NCI-H2107 (cell line): ENCODE results near the gene PNPLA7.
"Not testable (repeated sequence)": the region's sequence is repeated elsewhere in the genome, so short reads cannot be mapped to it uniquely, and the experiment has no call there.

ENCODE experiments used
- DNase-seq: peaks from one replicate; lab custom pipeline; 2025; lab: John Stamatoyannopoulos, UW

PNPLA7 gene

GRCh38 chr9:137550231-137550621 lies at the start of gene PNPLA7:
PNPLA7 (minus strand) TSS chr9:137550402; CDS start chr9:137550197, 205 bp downstream.
- peak; percentile 82 for DNase-seq

DNA sequence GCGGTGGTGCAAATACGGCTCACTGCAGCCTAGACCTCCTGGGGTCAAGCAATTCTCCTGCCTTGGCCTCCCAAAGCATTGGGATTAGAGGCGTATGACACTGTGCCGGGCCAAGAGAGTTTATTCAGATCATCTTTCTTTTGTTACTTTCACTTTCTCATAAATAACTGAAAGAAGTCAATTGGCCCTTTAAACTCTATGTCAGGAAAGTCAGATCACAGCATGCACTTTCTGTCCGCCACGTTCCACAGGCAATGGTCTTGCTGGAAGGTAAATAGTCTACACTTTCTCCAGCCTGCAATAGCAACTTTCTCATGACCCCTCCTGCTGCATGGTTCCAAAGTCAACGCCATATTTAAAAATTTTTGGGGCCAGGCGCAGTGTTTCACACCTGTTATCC lies 48.7 kb upstream of the PNPLA7 start:
- no peak for DNase-seq

GRCh38 chr9:137596577-137596976 lies 46.4 kb upstream of the PNPLA7 start:
- not testable (repeated sequence) for DNase-seq

- DNase-seq: peak; percentile 63
Observed at GRCh38 chr9:137593176-137593575, 43.0 kb upstream of the PNPLA7 start.

DNA sequence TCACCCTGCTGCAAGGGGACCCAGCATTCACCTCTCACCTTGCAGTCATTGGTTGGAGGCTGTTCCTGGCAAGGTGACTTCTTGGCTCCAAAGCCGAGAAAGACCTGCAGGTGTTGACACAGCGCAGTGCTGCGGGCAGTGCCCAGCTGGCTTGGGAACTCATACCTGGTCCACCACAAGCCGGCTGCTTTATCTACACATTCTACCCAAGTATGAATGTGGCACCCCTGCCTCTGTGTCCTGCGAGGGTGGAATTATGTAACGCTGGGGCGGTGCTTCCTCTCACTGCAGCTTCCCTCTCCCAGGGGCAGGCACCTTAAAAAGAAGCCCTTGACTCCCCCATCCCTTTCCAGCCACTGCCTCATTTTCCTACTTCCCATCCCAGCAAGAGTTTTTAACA lies 42.6 kb upstream of the PNPLA7 start:
- no peak for DNase-seq

DNA sequence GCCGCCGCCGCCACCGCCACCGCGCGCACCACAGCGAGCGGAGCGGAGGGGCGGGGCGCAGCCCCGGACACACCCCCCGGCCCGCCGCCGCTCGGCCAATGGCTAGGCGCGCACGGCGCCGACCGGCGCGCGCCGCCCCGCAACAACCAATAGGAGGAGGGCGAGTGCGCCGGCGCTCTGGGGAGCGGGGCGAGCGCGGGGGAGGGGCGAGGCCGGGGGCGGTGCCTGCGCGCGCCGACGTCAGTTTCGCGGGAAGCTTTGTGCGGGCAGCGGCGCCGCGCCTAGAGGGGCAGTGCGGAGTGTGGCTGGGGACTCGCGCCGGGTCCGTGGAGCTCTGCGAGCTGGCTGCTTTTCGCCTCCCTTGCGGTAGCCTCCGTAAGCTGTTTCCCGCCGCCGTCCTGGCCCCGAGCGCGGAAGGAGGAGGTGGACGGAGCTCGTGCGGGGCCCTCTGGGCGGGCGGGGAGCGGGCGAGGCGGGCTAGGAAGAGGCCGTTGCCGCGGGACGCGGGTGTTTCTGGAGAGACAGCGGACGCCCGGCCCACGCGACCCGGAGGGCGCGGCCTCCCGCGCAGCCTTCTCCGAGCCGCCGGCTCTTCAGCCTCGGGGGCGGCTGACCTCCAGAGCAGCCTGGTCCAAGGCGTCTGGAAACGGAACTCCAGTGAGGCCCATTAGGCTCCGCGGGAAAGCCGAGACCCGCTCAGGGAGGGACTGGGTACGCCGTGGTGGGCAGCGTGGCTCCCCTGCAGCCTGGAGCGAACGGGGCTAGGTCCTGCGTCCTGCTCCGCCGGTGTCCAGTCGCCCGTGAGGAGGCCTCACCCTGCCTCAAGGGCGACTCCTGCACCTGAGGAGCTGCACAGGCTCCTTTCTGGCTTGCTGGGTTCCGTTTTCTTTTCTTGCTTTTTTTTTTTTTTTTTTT lies 40.5 kb upstream of the PNPLA7 start, which contains the start of gene ZMYND19:
TSS of gene ZMYND19 (minus strand) at position 44 of the 915 bp plus-strand sequence. CDS start 249 bp downstream, outside the sequence.
- peak; percentile 78 for DNase-seq

DNA sequence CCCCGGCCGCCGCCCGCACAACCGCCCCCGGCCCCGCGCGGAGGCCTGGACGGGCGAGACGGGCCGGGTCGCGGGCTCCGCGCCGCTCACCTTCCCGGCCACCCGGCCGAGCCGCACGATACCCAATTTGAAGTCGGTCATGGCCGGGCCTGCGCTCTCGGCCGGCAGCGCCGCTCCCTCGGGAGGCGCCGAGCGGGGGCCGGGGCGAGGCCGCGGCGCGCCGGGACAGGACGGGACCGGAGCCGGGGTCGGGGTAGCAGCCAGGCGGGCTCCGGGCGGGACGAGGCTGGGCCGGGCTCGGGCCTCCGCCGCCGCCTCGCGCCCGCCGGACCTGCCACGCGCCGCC lies 39.9 kb upstream of the PNPLA7 start:
- no peak for DNase-seq

DNA sequence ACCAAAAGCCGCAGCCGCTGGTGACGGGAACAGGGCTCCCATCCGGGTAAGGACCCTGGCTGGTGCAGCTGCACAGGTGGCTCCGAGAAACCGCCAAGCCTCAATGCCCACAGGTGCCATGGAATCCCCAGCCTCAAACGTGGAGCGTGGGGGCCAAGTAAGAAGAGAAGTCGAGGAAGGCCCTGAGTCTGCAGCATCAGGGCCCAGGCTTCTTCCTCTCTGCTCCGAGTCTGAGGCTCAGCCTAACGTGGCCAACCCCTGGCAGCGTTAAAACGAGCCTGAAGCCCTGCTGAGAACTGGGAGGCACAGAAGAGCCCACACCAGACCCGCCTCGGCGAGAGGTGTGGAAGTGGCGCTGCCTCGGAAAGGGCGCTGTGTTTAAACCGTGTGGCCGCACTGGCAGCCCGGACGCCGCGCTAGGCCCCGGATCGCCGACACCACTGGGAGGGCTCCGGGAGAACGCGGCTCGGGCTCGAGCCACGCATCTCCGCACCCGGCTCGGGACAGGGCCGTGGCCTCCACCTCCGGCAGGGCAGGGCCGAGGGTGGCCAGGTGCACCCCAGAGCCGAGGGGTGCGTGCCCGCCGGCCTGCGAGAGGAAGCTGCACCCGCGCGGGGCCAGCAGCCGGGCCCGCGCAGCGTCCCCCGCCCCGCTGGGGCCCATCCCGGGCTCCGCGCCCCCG lies 39.4 kb upstream of the PNPLA7 start:
- no peak for DNase-seq

GRCh38 chr9:137588891-137589290 lies 38.7 kb upstream of the PNPLA7 start:
- DNase-seq: no peak

DNA sequence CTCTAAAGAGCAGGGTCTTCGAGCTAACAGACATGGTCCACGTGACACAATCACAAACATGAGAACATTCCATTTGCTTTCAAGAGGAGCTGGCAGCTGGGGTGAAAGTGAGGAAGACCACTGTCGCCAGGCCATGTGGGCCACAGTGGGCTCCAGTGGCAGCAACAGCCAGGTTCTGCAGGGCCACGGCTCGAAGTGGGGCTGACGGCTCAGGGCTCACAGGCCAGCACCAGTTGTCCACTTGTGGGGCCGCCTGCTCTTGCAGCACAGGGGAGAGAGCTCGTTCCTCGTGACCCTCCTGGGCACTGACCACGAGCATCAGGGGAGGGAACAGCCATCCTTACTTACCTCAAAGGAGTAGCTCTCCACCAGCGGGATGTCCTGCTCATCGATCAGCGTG lies 38.1 kb upstream of the PNPLA7 start:
- DNase-seq: no peak

GRCh38 chr9:137586854-137587253 lies 36.7 kb upstream of the PNPLA7 start:
- no peak for DNase-seq

DNA sequence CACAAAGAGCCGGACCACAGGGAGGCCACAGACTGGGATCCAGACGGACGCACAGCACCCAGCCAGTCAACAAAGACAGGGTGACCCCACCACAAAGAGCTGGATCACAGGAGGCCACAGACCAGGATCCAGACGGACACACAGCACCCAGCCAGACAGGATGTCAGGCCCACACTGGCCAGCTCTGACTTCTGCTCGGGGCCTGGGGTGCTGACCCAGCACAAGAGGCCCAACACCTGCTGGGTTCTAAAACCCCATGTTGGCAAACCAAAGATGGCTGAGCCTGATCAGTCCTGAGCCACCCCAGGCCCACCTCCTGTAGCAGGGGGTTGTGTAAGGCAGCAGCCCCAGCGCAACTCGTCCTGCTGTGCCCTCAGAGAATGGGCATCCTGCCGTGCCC lies 33.8 kb upstream of the PNPLA7 start:
- no peak for DNase-seq

- DNase-seq: no peak
Observed at GRCh38 chr9:137583347-137583746, 33.1 kb upstream of the PNPLA7 start.

- no peak for DNase-seq
Observed at GRCh38 chr9:137582286-137582860, 32.2 kb upstream of the PNPLA7 start.

GRCh38 chr9:137581361-137582285 lies 31.4 kb upstream of the PNPLA7 start:
- no peak for DNase-seq

GRCh38 chr9:137580954-137581322 lies 30.7 kb upstream of the PNPLA7 start:
- no peak for DNase-seq

DNA sequence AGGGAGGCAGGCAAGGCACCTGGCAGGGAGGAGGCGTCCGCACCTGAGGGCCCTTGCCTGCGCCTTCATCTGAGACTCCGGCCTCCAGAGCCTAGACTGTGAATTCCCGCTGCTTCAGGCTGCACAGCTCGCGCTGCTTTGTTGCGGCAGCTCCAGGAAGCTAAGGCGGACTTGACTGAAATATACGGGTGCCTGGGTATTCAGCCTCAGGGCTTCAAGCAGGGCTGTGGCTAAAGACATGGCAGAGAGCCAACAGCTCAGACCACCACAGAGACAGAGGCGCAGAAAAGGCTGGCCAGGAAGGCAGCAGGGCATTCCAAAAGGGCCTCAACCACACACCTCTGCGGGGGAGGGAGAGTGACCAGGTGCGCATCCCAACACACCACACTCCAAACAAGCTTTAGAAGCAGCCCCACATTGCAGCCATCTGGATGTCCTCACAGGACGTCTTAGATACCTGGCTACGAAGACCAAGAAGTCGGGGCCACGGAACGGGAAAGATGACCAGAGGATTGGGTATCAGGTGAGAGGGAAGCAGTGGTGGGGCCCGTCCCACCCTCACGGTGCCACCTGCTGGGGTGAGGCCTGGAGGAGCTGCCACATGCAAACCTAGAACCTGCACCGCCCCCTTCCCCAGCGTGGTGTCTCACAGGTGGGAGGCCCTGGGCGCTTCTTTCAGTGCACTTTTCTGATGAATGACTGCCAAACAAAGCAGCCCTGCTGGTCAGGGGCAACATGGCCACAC lies 30.2 kb upstream of the PNPLA7 start:
- DNase-seq: no peak

- no peak for DNase-seq
Observed at GRCh38 chr9:137579259-137579604, 29.0 kb upstream of the PNPLA7 start.

GRCh38 chr9:137578518-137579258 lies 28.5 kb upstream of the PNPLA7 start, which contains the start of gene DPH7:
DPH7 (minus strand) TSS chr9:137578925; CDS start chr9:137578777, 148 bp downstream.
- peak; percentile 87 for DNase-seq

DNA sequence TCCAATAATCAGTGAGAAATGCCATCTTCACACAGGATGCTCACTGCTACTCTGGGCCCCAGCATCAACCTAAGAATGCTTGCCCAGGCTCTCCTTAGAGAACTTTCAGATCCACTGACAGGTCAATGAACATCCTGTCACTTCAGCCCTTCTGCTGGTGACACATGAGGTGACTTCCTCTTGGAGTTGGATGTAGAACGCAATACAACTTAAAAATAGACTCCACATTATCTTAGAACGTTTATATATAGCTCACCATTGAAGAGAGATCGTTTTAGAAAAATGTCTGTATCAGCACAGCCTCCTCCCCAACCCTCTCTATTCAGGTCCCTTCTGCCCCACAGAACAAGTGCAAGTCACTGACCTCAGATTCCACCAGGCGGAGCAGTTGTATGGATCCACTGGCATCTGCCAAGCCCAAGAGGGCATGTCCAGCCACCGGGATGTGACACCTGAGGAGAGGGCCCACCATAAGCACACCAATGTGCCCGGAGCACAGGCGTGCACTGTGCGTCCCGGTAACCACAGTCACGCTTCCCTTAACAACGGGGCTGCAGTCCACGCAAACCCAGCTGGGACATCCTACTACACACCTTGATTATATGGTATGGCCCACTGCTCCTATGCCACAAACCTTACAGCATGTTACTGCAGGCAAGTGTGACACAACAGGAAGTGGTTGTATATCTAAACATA lies 25.7 kb upstream of the PNPLA7 start:
- DNase-seq: no peak
